Measurements from ENCODE around the gene SCNN1B. TPM values are rescaled to one million over a fixed set of nuclear protein-coding genes. Genes with fewer than 3 reads are reported as not detected.

SCNN1B gene
- total and polyA plus RNA-seq, 2 of the 13 experiments (the other 11 are each of a cell fraction or from before 2014, with no cell fraction given), result not detected

GRCh38 chr16:23383881-23384280, 81.8 kb downstream of the SCNN1B start:
- H3K4me2 ChIP-seq (ENCODE audit: low read depth, low read length), result no peak overlapping the region
- H3K4me1 ChIP-seq (ENCODE audit: insufficient read depth, low read length), result no peaks in the 10 kb centered on the region
- TF ChIP-seq, protein P1, sequence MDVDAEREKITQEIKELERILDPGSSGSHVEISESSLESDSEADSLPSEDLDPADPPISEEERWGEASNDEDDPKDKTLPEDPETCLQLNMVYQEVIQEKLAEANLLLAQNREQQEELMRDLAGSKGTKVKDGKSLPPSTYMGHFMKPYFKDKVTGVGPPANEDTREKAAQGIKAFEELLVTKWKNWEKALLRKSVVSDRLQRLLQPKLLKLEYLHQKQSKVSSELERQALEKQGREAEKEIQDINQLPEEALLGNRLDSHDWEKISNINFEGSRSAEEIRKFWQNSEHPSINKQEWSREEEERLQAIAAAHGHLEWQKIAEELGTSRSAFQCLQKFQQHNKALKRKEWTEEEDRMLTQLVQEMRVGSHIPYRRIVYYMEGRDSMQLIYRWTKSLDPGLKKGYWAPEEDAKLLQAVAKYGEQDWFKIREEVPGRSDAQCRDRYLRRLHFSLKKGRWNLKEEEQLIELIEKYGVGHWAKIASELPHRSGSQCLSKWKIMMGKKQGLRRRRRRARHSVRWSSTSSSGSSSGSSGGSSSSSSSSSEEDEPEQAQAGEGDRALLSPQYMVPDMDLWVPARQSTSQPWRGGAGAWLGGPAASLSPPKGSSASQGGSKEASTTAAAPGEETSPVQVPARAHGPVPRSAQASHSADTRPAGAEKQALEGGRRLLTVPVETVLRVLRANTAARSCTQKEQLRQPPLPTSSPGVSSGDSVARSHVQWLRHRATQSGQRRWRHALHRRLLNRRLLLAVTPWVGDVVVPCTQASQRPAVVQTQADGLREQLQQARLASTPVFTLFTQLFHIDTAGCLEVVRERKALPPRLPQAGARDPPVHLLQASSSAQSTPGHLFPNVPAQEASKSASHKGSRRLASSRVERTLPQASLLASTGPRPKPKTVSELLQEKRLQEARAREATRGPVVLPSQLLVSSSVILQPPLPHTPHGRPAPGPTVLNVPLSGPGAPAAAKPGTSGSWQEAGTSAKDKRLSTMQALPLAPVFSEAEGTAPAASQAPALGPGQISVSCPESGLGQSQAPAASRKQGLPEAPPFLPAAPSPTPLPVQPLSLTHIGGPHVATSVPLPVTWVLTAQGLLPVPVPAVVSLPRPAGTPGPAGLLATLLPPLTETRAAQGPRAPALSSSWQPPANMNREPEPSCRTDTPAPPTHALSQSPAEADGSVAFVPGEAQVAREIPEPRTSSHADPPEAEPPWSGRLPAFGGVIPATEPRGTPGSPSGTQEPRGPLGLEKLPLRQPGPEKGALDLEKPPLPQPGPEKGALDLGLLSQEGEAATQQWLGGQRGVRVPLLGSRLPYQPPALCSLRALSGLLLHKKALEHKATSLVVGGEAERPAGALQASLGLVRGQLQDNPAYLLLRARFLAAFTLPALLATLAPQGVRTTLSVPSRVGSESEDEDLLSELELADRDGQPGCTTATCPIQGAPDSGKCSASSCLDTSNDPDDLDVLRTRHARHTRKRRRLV (CRISPR knock-in tag; IDR thresholded peaks at IDR 0.05), result no peak
- no peak for TF ChIP-seq YEATS2 (CRISPR knock-in tag; IDR thresholded peaks at IDR 0.05; ENCODE audit: borderline replicate concordance)
- TF ChIP-seq ZNF430 (CRISPR knock-in tag; IDR thresholded peaks at IDR 0.05), result no peak
- TF ChIP-seq FOXK2 (IDR thresholded peaks at IDR 0.05), result no peak
- TF ChIP-seq GATA4 (IDR thresholded peaks at IDR 0.05; ENCODE audit: borderline replicate concordance, low read depth), result no peak
- no peak for TF ChIP-seq STAT5B (CRISPR knock-in tag; IDR thresholded peaks at IDR 0.05)
- no peak for TF ChIP-seq FOXM1 (CRISPR knock-in tag; IDR thresholded peaks at IDR 0.05)
- TF ChIP-seq EZH2 (conservative IDR thresholded peaks at IDR 0.05; ENCODE audit: low read depth, low read length), result no peak
- no peak for TF ChIP-seq ZNF276 (CRISPR knock-in tag; IDR thresholded peaks at IDR 0.05; ENCODE audit: low read depth)
- TF ChIP-seq TBX2 (CRISPR knock-in tag; IDR thresholded peaks at IDR 0.05; ENCODE audit: borderline replicate concordance), result no peak
- TF ChIP-seq ZNF746 (CRISPR knock-in tag; IDR thresholded peaks at IDR 0.05), result no peak
- no peak for TF ChIP-seq ZNF780A (CRISPR knock-in tag; IDR thresholded peaks at IDR 0.05)
- TF ChIP-seq, protein P2, sequence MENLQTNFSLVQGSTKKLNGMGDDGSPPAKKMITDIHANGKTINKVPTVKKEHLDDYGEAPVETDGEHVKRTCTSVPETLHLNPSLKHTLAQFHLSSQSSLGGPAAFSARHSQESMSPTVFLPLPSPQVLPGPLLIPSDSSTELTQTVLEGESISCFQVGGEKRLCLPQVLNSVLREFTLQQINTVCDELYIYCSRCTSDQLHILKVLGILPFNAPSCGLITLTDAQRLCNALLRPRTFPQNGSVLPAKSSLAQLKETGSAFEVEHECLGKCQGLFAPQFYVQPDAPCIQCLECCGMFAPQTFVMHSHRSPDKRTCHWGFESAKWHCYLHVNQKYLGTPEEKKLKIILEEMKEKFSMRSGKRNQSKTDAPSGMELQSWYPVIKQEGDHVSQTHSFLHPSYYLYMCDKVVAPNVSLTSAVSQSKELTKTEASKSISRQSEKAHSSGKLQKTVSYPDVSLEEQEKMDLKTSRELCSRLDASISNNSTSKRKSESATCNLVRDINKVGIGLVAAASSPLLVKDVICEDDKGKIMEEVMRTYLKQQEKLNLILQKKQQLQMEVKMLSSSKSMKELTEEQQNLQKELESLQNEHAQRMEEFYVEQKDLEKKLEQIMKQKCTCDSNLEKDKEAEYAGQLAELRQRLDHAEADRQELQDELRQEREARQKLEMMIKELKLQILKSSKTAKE (CRISPR knock-in tag; IDR thresholded peaks at IDR 0.05; ENCODE audit: borderline replicate concordance), result no peak
- TF ChIP-seq BORCS8-MEF2B (CRISPR knock-in tag; IDR thresholded peaks at IDR 0.05), result no peak
- no peak for TF ChIP-seq ZNF550 (CRISPR knock-in tag; IDR thresholded peaks at IDR 0.05; ENCODE audit: borderline replicate concordance)
- TF ChIP-seq RELA (CRISPR knock-in tag; IDR thresholded peaks at IDR 0.05), result no peak
- ChIA-PET CTCF (ENCODE audit: low intra/inter-chr PET ratio, low total read pairs) (no interaction called here), POLR2A (no interaction called here)
- DNase-seq (ENCODE audit: low spot score) (no peak), FAIRE-seq (no peak), ATAC-seq (no peak; the same call in 2 of the 3 replicates)
- H2AFZ ChIP-seq (ENCODE audit: low read length), result no peak overlapping the region
- H4K20me1 ChIP-seq (ENCODE audit: insufficient read depth, low read length), result no peaks in the 10 kb centered on the region
- H3K9ac ChIP-seq (ENCODE audit: insufficient read depth, low read depth, low read length), result no peak overlapping the region
- BruUV-seq (replicated peaks), result no TSS peak
- in situ Hi-C loops (cut with HindIII; ENCODE audit: extremely low pct_ligation_motif_present, low pct_unique_long_range_greater_than_20kb) (no loop called here), intact Hi-C loops (cut with micrococcal nuclease; ENCODE audit: unreplicated experiment) (no loop called here)
- H3K79me2 ChIP-seq (ENCODE audit: insufficient read depth, low read length), result no peaks in the 10 kb centered on the region
- 45% methylated on average over 3 of the region's 3 CpGs for WGBS (ENCODE audit: low lambda C conversion rate)
- H3K4me3 ChIP-seq (replicated peaks in 1 of 3; ENCODE audit: insufficient read depth in 1 of 3, low read depth in 2 of 3, low read length in 3 of 3), result no peak overlapping the region
- peaks cover 3 to 10% of the 10 kb centered on the region in 2 experiments; a peak in 3 of 5 replicates for H3K27me3 ChIP-seq (ENCODE audit: control insufficient read depth in 1 of 2, insufficient read depth in 2 of 2, low read length in 2 of 2)
- peaks cover 1 to 4% of the 10 kb centered on the region in 2 experiments; a peak in 1 of 5 replicates for H3K36me3 ChIP-seq (replicated peaks in 1 of 2; ENCODE audit: control insufficient read depth in 1 of 2, insufficient read depth in 2 of 2, low read length in 2 of 2)
- no peaks in the 10 kb centered on the region for H3K9me3 ChIP-seq (ENCODE audit: low read length)
- H3K27ac ChIP-seq (ENCODE audit: extremely low read length, insufficient read depth, low read length), result no peak overlapping the region

Data from HepG2 (cell line).